HUES64 (cell line): ENCODE measurements around the gene AOX1. TPM values are rescaled to one million over a fixed set of nuclear protein-coding genes. Genes with fewer than 3 reads are reported as not detected.
"Not testable (repeated sequence)": the region's sequence is repeated elsewhere in the genome, so short reads cannot be mapped to it uniquely, and the experiment has no call there.

Source experiments
- H3K27ac ChIP-seq: 2 replicates; pipeline ENCODE4 v1.7.0; 2013; ENCODE audit warnings: low read depth, low read length, inconsistent platforms
- H3K27me3 ChIP-seq: 2 replicates; pipeline ENCODE4 v1.6.1; 2013; ENCODE audit warnings: mild to moderate bottlenecking, low read length; ENCODE audit not compliant: insufficient read depth
- H3K36me3 ChIP-seq: 2 replicates; pipeline ENCODE4 v1.6.1; 2013; ENCODE audit warnings: mild to moderate bottlenecking, low read length; ENCODE audit not compliant: insufficient read depth
- H3K4me1 ChIP-seq: 2 replicates; pipeline ENCODE4 v1.6.1; 2013; ENCODE audit warnings: mild to moderate bottlenecking, low read length, moderate library complexity; ENCODE audit not compliant: insufficient read depth
- H3K4me3 ChIP-seq: 2 replicates; pipeline ENCODE4 v1.5.1; 2013; ENCODE audit warnings: mild to moderate bottlenecking, low read length, moderate library complexity
- H3K9ac ChIP-seq: 2 replicates; pipeline ENCODE4 v1.6.1; 2013; ENCODE audit warnings: mild to moderate bottlenecking, low read depth, low read length
- H3K9me3 ChIP-seq: 2 replicates; pipeline ENCODE4 v1.6.1; 2013; ENCODE audit warnings: low read depth, low read length; ENCODE audit not compliant: insufficient read depth
- WGBS: fragments of 150-250, 120-280 bp; methylation state at CpG from one replicate; pipeline ENCODE4 v1.1.7; 2013; ENCODE audit warnings: missing lambda C conversion rate; 5-methylcytosine and 5-hydroxymethylcytosine counted together
- polyA plus RNA-seq, 2 experiments: library from polyadenylated mRNA; stranded (reverse); fragments of 50-300 nt; gene quantifications; one replicate each; pipeline ENCODE4 v1.2.3, GENCODE V29; 2013

Gene AOX1
- polyA plus RNA-seq (2013, experiment 1 of 2): 2.6 TPM
- 2.9 TPM for polyA plus RNA-seq (2013, experiment 2 of 2)

DNA sequence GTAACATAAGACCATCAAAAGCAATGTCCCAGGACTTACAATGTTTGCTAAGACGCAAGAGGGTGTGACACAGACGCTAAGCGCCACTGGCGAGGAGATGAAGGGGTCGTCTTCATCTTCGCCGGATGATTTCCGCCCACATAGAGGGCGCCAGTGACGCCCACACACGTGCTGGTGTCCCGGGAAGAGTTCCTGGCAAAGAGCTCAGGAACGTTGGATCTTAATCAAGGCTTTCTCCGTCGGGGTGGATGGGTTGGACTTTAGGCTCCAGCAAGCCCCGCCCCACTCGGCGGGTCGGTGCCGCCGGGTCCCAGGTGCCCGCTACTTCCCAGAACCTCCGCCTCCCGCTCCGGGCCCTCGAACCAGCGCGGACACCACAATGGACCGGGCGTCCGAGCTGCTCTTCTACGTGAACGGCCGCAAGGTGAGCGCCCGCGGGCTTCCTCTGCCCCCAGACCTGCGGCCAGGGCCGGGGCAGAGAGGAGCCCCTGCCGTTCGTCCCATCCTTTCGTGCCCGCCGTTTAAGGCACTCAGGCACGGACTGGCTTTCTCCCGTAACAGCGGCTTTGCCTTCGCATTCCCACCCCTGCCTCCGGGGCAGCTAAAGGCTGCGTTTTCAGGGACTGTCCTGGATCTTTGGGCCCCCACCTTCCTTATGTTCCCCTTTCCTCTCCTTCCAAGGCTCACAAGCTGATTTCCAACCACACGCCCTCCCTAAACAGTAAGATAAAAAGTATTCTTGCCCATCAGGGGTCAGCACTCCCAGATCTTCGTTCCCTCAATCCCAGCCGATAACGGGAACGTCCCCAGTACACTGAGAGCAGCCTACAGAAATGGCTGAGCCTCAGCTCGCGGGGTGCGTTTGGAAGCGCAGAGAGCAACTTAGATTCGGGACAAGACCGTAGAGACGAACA lies at the start of gene AOX1:
AOX1 (plus strand) TSS at position 285 of the 914 bp plus-strand sequence; CDS start at position 380, 95 bp downstream.
- WGBS: 2% methylated on average over 62 of the region's 62 CpGs
- Histone ChIP-seq H3K4me3 (peak within 1 kb of the TSS; percentile 59), H3K4me1 (peaks cover 5% of the 10 kb centered on the region; the same call in 1 of the 2 replicates), H3K9me3 (no peaks in the 10 kb centered on the region), H3K27ac (peak within 1 kb of the TSS; percentile 23; the same call in 1 of the 2 replicates), H3K27me3 (peaks cover 12% of the 10 kb centered on the region), H3K9ac (peak within 1 kb of the TSS; percentile 55), H3K36me3 (no peaks in the 10 kb centered on the region)

DNA sequence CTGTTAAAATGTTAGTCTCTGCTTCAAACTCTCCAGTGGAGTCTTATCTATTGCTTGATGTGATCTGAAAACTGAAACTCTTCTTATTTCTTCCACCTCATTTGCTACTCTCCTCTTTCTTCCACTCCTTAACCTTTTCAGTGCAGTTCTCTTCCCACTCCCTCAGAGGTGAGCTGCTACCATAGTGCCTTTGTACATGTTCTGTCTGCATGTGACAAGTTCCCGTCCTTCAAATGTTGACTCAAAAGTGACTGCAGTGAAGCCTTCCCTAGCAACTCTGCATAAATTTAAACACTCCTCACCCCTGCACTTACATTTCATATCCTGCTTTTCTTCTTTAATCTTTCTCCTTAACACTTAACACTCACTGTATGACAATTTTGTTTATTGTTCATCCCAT lies 47.7 kb upstream of the AOX1 start:
- Histone ChIP-seq H3K9me3 (no peaks in the 10 kb centered on the region), H3K4me1 (no peaks in the 10 kb centered on the region), H3K27ac (no peak overlapping the region), H3K27me3 (no peaks in the 10 kb centered on the region), H3K4me3 (no peak overlapping the region), H3K9ac (no peak overlapping the region), H3K36me3 (peaks cover 78% of the 10 kb centered on the region)
- 90% methylated on average over 1 of the region's 1 CpG for whole genome bisulfite sequencing

DNA sequence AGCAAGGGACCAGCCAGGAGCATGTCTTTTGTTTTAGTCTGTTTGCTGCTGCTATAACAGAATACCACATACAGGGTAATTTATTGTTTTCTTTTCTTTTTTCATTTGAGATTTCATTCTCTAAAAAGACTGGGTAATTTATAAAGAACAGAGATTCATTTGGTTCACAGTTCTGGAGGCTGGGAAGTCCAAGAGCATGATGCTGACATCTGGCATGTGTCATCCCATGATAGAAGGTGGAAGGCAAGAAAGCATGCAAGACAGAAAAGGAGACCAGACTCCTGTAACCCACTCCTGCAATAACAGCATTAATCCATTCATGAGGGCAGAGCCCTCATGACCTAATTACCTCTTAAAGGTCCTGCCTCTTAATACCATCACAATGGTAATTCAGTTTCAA lies 45.0 kb upstream of the AOX1 start:
- no peaks in the 10 kb centered on the region for H3K9me3 ChIP-seq
- no peak overlapping the region for H3K4me3 ChIP-seq
- no peak overlapping the region for H3K27ac ChIP-seq
- no peak overlapping the region for H3K9ac ChIP-seq
- H3K36me3 ChIP-seq: peaks cover 84% of the 10 kb centered on the region
- no peaks in the 10 kb centered on the region for H3K4me1 ChIP-seq
- no peaks in the 10 kb centered on the region for H3K27me3 ChIP-seq

DNA sequence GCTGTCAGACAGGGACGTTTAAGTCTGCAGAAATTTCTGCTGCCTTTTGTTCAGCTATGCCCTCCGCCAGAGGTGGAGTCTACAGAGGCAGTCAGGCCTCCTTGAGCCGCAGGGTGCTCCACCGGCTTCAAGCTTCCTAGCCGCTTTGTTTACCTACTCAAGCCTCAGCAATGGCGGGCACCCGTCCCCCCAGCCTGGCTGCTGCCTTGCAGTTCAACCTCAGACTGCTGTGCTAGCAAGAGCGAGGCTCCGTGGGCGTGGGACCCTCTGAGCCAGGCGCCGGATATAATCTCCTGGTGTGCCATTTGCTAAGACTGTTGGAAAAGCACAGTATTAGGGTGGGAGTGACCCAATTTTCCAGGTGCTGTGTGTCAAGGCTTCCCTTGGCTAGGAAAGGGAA lies 19.2 kb upstream of the AOX1 start:
- not testable (repeated sequence) for H3K27me3 ChIP-seq, H3K4me1 ChIP-seq, H3K9me3 ChIP-seq, H3K9ac ChIP-seq, H3K27ac ChIP-seq, H3K4me3 ChIP-seq
- 96% methylated on average over 12 of the region's 12 CpGs for WGBS
- H3K36me3 ChIP-seq: peaks cover 21% of the 10 kb centered on the region

DNA sequence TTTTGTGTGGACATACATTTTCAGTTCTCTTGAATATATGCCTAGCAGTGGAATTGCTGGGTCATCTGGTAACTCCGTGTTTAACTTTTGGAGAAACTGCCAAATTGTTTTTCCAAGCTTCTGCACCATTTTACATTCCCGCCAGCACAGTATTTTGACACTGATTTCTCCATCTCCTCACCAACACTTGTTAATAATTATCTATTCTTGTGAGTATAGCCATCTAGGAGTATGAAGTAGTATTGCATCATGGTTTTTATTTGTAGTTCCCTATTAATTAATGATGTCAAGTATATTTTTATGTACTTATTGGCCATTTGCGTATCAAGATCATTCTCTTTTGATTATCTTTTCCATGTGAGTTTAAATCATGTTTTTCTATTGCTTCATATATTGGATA lies 17.9 kb upstream of the AOX1 start:
- 95% methylated on average over 2 of the region's 3 CpGs for WGBS

DNA sequence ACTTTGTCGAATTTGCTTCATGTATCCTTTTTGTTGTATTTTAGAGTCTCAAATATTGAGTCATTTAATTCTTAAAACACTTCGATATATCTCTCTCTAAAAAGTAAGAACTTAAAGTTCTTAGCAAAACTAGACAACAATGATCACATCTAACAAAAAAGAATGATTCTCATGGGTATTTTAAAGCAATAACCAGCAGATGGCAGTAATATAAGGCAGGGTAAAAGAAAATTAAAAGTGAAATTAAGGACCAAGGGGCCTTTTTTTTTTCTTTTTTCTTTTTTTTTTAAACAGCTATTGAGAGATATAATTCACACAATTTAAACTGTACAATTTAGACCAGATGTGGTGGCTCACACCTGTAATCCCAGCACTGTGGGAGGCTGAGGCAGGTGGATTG lies 9.9 kb upstream of the AOX1 start:
- no peaks in the 10 kb centered on the region for H3K9me3 ChIP-seq
- peaks cover 15% of the 10 kb centered on the region; the same call in 1 of the 2 replicates for H3K36me3 ChIP-seq
- no peak overlapping the region for H3K4me3 ChIP-seq
- no peaks in the 10 kb centered on the region for H3K27me3 ChIP-seq
- H3K4me1 ChIP-seq: no peaks in the 10 kb centered on the region
- H3K9ac ChIP-seq: no peak overlapping the region
- WGBS: no CpG with 5 or more reads among the region's 2 CpGs
- no peak overlapping the region for H3K27ac ChIP-seq

More for the DNA sequence above, 17.9 kb upstream of the AOX1 start:
- Histone ChIP-seq H3K27me3 (no peaks in the 10 kb centered on the region), H3K9me3 (0 out of 2 replicates have a peak, but pooled peaks cover 3% of the 10 kb centered on the region), H3K9ac (no peak overlapping the region), H3K4me1 (no peaks in the 10 kb centered on the region), H3K36me3 (peaks cover 30% of the 10 kb centered on the region), H3K4me3 (no peak overlapping the region), H3K27ac (no peak overlapping the region)

DNA sequence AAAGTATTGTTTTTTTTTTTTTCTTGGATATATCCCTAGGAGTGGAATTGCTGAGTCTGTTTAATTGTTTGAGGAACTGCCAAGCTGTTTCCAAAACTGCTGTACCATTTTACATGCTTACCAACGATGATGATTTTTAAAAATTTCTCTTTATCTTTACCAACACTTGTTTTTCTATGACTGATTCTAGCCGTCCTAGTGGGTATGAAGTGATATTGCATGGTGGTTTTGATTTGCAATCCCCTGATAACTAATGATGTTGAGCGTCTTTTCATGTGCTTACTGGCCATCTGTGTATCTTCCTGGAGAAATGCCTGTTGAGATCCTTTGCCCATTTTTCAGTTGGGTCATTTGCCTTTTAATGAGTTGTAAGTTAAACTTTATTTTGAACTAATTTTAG lies 8.8 kb upstream of the AOX1 start:
- H3K27ac ChIP-seq: no peak overlapping the region
- 0 out of 2 replicates have a peak, but pooled peaks cover 5% of the 10 kb centered on the region for H3K36me3 ChIP-seq
- 95% methylated on average over 2 of the region's 3 CpGs for WGBS
- H3K4me1 ChIP-seq: no peaks in the 10 kb centered on the region
- no peaks in the 10 kb centered on the region for H3K9me3 ChIP-seq
- no peak overlapping the region for H3K9ac ChIP-seq
- H3K27me3 ChIP-seq: no peaks in the 10 kb centered on the region
- no peak overlapping the region for H3K4me3 ChIP-seq

DNA sequence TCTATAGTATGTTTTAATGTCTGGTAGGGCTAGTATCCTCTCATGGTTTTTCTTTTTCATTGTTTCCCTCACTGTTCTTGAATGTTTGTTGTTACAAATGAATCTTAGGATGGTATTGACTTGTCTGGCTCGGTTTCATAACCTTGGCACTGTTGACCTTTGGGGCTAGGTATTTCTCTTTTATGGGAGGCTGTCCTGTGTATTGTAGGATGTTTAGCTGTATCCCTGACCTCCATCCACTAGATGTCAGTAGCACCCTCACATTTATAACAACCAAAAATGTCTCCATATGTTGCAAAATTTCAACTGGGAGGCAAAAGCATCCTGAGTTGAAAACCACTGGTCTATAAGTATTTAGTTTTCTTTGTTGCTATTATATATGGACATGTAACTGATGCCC lies 7.0 kb upstream of the AOX1 start:
- Histone ChIP-seq H3K9ac (no peak overlapping the region), H3K27me3 (no peaks in the 10 kb centered on the region), H3K4me1 (no peaks in the 10 kb centered on the region), H3K36me3 (no peaks in the 10 kb centered on the region), H3K4me3 (no peak overlapping the region), H3K27ac (no peak overlapping the region), H3K9me3 (no peaks in the 10 kb centered on the region)
- 84% methylated on average over 1 of the region's 1 CpG for WGBS

DNA sequence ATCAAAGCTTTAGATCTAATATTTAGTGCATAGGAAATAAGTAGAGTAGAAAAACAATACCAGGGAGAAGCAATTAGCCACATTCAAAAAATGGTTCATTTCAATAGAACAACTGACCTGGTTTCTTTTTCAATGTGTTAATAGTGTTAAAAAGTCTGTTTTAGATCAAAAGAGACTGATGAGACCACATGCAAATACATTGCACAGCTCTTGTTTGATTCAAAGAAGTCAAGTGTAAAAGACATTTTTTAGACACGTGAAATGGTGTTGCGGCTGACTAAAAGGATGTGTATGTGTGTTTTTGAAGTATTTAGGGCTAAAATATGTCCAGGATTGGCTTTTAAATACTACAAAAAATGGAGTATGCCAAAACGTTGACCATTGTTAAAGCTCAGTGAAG lies 1.2 kb upstream of the AOX1 start:
- Histone ChIP-seq H3K9ac (no peak overlapping the region), H3K36me3 (no peaks in the 10 kb centered on the region), H3K4me3 (no peak overlapping the region), H3K27ac (no peak overlapping the region), H3K4me1 (peaks cover 5% of the 10 kb centered on the region; the same call in 1 of the 2 replicates), H3K9me3 (no peaks in the 10 kb centered on the region), H3K27me3 (peaks cover 12% of the 10 kb centered on the region)
- 89% methylated on average over 3 of the region's 3 CpGs for WGBS

DNA sequence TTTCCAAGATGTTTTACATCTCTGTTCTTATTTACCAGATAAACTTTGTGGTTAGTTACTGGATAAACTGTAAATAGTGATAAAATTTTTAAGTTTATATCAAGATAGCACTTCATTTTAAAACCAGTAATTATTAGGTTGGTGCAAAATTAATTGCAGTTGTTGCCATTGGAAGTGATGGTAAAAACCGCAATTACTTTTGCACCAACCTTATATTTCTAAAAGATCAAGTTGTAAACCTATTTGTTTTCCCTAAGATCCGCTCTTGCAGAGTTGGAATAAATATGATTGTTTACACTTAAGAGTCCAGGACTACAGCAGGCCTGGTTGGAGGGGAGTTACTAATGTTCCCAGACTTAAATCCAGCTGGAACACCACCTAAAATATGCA lies 479 bp upstream of the AOX1 start:
- Histone ChIP-seq H3K27ac (no peak overlapping the region), H3K36me3 (no peaks in the 10 kb centered on the region), H3K9me3 (no peaks in the 10 kb centered on the region), H3K4me3 (peak overlapping the region; percentile 59), H3K4me1 (peaks cover 5% of the 10 kb centered on the region; the same call in 1 of the 2 replicates), H3K9ac (peak overlapping the region; percentile 55), H3K27me3 (peaks cover 12% of the 10 kb centered on the region)
- 71% methylated on average over 1 of the region's 2 CpGs for WGBS

DNA sequence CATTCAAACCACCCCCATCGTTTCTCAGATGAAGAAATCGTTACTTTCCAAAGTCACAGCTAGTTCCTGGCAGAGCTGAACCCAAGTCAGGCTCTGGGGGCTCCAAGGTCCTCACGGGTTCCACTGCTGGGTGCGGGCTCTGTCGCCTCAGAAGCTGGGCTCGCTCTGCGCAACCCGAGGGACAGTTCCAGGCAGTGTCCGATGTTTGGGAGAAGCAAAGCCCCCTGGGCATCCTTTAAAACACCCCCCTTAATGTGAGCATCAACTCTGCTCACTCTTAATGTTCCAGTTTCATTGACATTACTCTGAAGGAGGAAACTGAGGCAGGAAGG lies 796 bp downstream of the AOX1 start:
- H3K9me3 ChIP-seq: no peaks in the 10 kb centered on the region
- H3K4me1 ChIP-seq: peaks cover 5% of the 10 kb centered on the region; the same call in 1 of the 2 replicates
- 63% methylated on average over 9 of the region's 9 CpGs for WGBS
- peaks cover 12% of the 10 kb centered on the region for H3K27me3 ChIP-seq
- peak overlapping the region; percentile 59 for H3K4me3 ChIP-seq
- H3K36me3 ChIP-seq: no peaks in the 10 kb centered on the region
- peak overlapping the region; percentile 55 for H3K9ac ChIP-seq
- H3K27ac ChIP-seq: no peak overlapping the region
